ENCODE results near the gene NOD2. TPM values are rescaled to one million over a fixed set of nuclear protein-coding genes. Genes with fewer than 3 reads are reported as not detected.

The NOD2 gene
- total RNA-seq, 1 donor from 2014 or later = not detected

DNA sequence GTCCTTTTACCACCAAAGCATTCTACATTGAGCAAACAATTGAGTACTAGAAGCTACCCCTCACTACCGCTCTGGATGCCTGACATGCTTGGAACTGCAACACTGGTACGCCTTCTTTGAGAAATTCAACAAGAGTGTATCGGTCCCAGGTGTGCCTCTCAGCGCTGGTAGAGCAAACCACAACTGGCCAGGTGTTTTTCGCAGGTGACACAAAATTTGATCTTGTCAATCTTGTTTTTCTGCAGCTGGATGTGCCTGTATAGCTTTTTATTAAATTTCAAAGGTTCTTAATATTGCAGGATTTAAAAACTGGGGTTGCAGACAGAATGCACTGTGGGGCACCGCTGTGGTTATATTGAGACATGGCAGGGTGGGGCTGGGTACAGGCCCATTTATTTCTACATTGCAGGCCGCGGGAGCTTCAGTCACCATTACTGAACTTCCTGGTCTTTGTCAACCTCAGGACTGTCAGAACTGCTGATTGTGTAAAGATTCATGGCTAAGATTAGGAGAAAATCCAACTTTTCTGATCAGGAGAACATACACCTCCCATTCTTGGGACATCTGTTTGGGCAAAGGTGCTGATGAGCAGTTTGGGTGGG, 7.8 kb upstream of the NOD2 start:
- no peaks in the 10 kb centered on the region for H3K79me2 ChIP-seq (ENCODE audit: insufficient read depth, low read length)
- peaks cover 22% of the 10 kb centered on the region for H3K27me3 Mint-ChIP-seq (ENCODE audit: low read depth, unreplicated experiment)
- no peaks in the 10 kb centered on the region for H3K4me1 Mint-ChIP-seq (ENCODE audit: low read depth, unreplicated experiment)
- H3K9me3 Mint-ChIP-seq (ENCODE audit: unreplicated experiment) = no peaks in the 10 kb centered on the region
- H3K9ac ChIP-seq (ENCODE audit: low read length) = no peak overlapping the region
- no peaks in the 10 kb centered on the region for H3K36me3 ChIP-seq (ENCODE audit: insufficient read depth, low read length)
- H2AFZ ChIP-seq (ENCODE audit: low read depth, low read length) = no peak overlapping the region
- no peaks in the 10 kb centered on the region for H3K4me1 ChIP-seq (ENCODE audit: insufficient read depth, low read length)
- H3K36me3 Mint-ChIP-seq (ENCODE audit: low read depth, unreplicated experiment) = no peaks in the 10 kb centered on the region
- no peak overlapping the region for H3K27ac ChIP-seq (ENCODE audit: low read depth, low read length)
- H3K27ac Mint-ChIP-seq (ENCODE audit: unreplicated experiment) = no peak overlapping the region
- FAIRE-seq = no peak
- TF ChIP-seq CTCF (IDR thresholded peaks at IDR 0.05; ENCODE audit: insufficient read depth, low read depth, low read length) (no peak), EZH2 (IDR thresholded peaks at IDR 0.05; ENCODE audit: insufficient read depth, low read length) (no peak)
- H3K4me3 Mint-ChIP-seq (ENCODE audit: unreplicated experiment) = no peak overlapping the region
- no peak overlapping the region for H3K4me2 ChIP-seq (ENCODE audit: low read length)
- H4K20me1 ChIP-seq (ENCODE audit: insufficient read depth, low read length) = no peaks in the 10 kb centered on the region
- DNase-seq (ENCODE audit: low read depth) = no peak
- H3K27me3 ChIP-seq (ENCODE audit: insufficient read depth, low read length) = peaks cover 6% of the 10 kb centered on the region
- no peaks in the 10 kb centered on the region for H3K9me3 ChIP-seq (ENCODE audit: insufficient read depth, low read depth, low read length)
- H3K4me3 ChIP-seq (ENCODE audit: insufficient read depth, low read depth, low read length) = no peak overlapping the region

- H2AFZ ChIP-seq (ENCODE audit: low read depth, low read length) = no peak overlapping the region
- H3K4me3 ChIP-seq (ENCODE audit: insufficient read depth, low read depth, low read length) = no peak overlapping the region
- H3K27me3 ChIP-seq (ENCODE audit: insufficient read depth, low read length) = peaks cover 6% of the 10 kb centered on the region
- H3K9me3 ChIP-seq (ENCODE audit: insufficient read depth, low read depth, low read length) = no peaks in the 10 kb centered on the region
- TF ChIP-seq EZH2 (IDR thresholded peaks at IDR 0.05; ENCODE audit: insufficient read depth, low read length) = no peak
- no peak for TF ChIP-seq CTCF (IDR thresholded peaks at IDR 0.05; ENCODE audit: insufficient read depth, low read depth, low read length)
- Mint-ChIP-seq H3K4me1 (ENCODE audit: low read depth, unreplicated experiment) (no peaks in the 10 kb centered on the region), H3K4me3 (ENCODE audit: unreplicated experiment) (no peak overlapping the region), H3K27me3 (ENCODE audit: low read depth, unreplicated experiment) (peaks cover 37% of the 10 kb centered on the region), H3K36me3 (ENCODE audit: low read depth, unreplicated experiment) (no peaks in the 10 kb centered on the region), H3K9me3 (ENCODE audit: unreplicated experiment) (no peaks in the 10 kb centered on the region), H3K27ac (ENCODE audit: unreplicated experiment) (no peak overlapping the region)
- no peaks in the 10 kb centered on the region for H3K36me3 ChIP-seq (ENCODE audit: insufficient read depth, low read length)
- no peak overlapping the region for H3K27ac ChIP-seq (ENCODE audit: low read depth, low read length)
- DNase-seq (ENCODE audit: low read depth) (no peak), FAIRE-seq (no peak)
- H3K4me1 ChIP-seq (ENCODE audit: insufficient read depth, low read length) = no peaks in the 10 kb centered on the region
- no peak overlapping the region for H3K4me2 ChIP-seq (ENCODE audit: low read length)
- H3K9ac ChIP-seq (ENCODE audit: low read length) = no peak overlapping the region
- no peaks in the 10 kb centered on the region for H4K20me1 ChIP-seq (ENCODE audit: insufficient read depth, low read length)
- no peaks in the 10 kb centered on the region for H3K79me2 ChIP-seq (ENCODE audit: insufficient read depth, low read length)
Observed at GRCh38 chr16:50688083-50688482, 5.3 kb upstream of the NOD2 start.

- Mint-ChIP-seq H3K4me3 (ENCODE audit: unreplicated experiment) (no peak overlapping the region), H3K4me1 (ENCODE audit: low read depth, unreplicated experiment) (no peaks in the 10 kb centered on the region), H3K27ac (ENCODE audit: unreplicated experiment) (no peak overlapping the region), H3K27me3 (ENCODE audit: low read depth, unreplicated experiment) (peaks cover 40% of the 10 kb centered on the region), H3K9me3 (ENCODE audit: unreplicated experiment) (no peaks in the 10 kb centered on the region), H3K36me3 (ENCODE audit: low read depth, unreplicated experiment) (no peaks in the 10 kb centered on the region)
- H3K36me3 ChIP-seq (ENCODE audit: insufficient read depth, low read length) = no peaks in the 10 kb centered on the region
- TF ChIP-seq EZH2 (IDR thresholded peaks at IDR 0.05; ENCODE audit: insufficient read depth, low read length) (no peak), CTCF (IDR thresholded peaks at IDR 0.05; ENCODE audit: insufficient read depth, low read depth, low read length) (no peak)
- no peaks in the 10 kb centered on the region for H3K4me1 ChIP-seq (ENCODE audit: insufficient read depth, low read length)
- H3K27ac ChIP-seq (ENCODE audit: low read depth, low read length) = no peak overlapping the region
- FAIRE-seq (no peak), DNase-seq (ENCODE audit: low read depth) (no peak)
- no peak overlapping the region for H2AFZ ChIP-seq (ENCODE audit: low read depth, low read length)
- H4K20me1 ChIP-seq (ENCODE audit: insufficient read depth, low read length) = no peaks in the 10 kb centered on the region
- H3K27me3 ChIP-seq (ENCODE audit: insufficient read depth, low read length) = peaks cover 8% of the 10 kb centered on the region
- no peak overlapping the region for H3K4me3 ChIP-seq (ENCODE audit: insufficient read depth, low read depth, low read length)
- H3K9me3 ChIP-seq (ENCODE audit: insufficient read depth, low read depth, low read length) = no peaks in the 10 kb centered on the region
- H3K4me2 ChIP-seq (ENCODE audit: low read length) = no peak overlapping the region
- no peak overlapping the region for H3K9ac ChIP-seq (ENCODE audit: low read length)
- no peaks in the 10 kb centered on the region for H3K79me2 ChIP-seq (ENCODE audit: insufficient read depth, low read length)
Observed at GRCh38 chr16:50688867-50689266, 4.5 kb upstream of the NOD2 start.

Data from astrocyte (in vitro differentiated cells and primary cell).